Measurements from ENCODE around the gene PLXNA3.

DNA sequence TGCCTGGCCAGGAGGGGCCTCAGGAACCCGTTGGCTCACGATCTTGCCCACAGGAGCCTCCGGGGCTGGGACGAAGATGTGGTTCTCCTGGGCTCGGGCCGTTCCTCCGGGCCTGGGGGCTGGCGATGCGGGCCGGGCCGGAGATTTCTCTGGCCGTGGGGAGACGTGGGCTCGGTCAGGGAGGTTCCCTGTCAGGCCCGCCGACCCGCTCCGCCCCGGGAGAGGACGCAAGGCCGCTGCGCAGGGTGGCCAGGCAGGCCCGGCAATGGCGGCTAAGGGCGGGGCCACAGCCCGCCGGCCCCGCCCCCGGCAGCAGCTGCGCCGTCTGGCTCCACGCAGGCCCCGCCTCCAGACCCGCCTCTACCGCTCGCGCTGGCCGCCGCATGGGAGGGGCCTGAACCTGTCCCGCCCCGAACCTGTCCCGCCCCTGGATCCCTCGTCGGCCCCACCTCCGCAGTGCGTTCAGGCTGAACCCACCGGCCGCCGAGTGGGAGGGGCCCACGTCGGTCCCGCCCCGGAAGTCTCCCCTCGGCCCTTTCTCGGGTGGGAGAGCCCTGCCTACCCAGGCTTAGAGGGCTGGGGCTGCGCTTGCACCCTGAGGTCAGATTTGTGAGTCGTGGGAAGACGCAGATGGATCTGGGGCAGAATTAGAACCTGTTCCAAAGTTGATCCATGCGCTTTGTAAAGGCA, 58.0 kb downstream of the PLXNA3 start, which contains the start of gene FAM3A:
- TF ChIP-seq RAD21 (IDR thresholded peaks at IDR 0.05; ENCODE audit: low read length) (no peak), MXI1 (IDR thresholded peaks at IDR 0.05; ENCODE audit: low read depth, low read length) (no peak), NFIC (IDR thresholded peaks at IDR 0.05; ENCODE audit: borderline replicate concordance) (no peak), EP300 (IDR thresholded peaks at IDR 0.05; ENCODE audit: borderline replicate concordance in 1 of 2, low read depth in 1 of 2, low read length in 1 of 2) (no peak), POLR2AphosphoS5 (IDR thresholded peaks at IDR 0.05; ENCODE audit: low read depth, low read length) (peak; percentile 74; the same call in 1 of the 2 replicates), YY1 (IDR thresholded peaks at IDR 0.05; ENCODE audit: low read depth) (peak; percentile 81)
- TF ChIP-seq, protein P1, sequence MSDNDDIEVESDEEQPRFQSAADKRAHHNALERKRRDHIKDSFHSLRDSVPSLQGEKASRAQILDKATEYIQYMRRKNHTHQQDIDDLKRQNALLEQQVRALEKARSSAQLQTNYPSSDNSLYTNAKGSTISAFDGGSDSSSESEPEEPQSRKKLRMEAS (IDR thresholded peaks at IDR 0.05; ENCODE audit: low read depth): no peak
- TF ChIP-seq, protein P2, sequence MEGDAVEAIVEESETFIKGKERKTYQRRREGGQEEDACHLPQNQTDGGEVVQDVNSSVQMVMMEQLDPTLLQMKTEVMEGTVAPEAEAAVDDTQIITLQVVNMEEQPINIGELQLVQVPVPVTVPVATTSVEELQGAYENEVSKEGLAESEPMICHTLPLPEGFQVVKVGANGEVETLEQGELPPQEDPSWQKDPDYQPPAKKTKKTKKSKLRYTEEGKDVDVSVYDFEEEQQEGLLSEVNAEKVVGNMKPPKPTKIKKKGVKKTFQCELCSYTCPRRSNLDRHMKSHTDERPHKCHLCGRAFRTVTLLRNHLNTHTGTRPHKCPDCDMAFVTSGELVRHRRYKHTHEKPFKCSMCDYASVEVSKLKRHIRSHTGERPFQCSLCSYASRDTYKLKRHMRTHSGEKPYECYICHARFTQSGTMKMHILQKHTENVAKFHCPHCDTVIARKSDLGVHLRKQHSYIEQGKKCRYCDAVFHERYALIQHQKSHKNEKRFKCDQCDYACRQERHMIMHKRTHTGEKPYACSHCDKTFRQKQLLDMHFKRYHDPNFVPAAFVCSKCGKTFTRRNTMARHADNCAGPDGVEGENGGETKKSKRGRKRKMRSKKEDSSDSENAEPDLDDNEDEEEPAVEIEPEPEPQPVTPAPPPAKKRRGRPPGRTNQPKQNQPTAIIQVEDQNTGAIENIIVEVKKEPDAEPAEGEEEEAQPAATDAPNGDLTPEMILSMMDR (IDR thresholded peaks at IDR 0.05): no peak
- TF ChIP-seq, protein P3, sequence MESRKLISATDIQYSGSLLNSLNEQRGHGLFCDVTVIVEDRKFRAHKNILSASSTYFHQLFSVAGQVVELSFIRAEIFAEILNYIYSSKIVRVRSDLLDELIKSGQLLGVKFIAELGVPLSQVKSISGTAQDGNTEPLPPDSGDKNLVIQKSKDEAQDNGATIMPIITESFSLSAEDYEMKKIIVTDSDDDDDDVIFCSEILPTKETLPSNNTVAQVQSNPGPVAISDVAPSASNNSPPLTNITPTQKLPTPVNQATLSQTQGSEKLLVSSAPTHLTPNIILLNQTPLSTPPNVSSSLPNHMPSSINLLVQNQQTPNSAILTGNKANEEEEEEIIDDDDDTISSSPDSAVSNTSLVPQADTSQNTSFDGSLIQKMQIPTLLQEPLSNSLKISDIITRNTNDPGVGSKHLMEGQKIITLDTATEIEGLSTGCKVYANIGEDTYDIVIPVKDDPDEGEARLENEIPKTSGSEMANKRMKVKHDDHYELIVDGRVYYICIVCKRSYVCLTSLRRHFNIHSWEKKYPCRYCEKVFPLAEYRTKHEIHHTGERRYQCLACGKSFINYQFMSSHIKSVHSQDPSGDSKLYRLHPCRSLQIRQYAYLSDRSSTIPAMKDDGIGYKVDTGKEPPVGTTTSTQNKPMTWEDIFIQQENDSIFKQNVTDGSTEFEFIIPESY (IDR thresholded peaks at IDR 0.05; ENCODE audit: borderline replicate concordance, low read depth): no peak

All from SK-N-SH (cell line).